WTC11 (cell line): Measurements from ENCODE around the gene LRRN4. TPM values are rescaled to one million over a fixed set of nuclear protein-coding genes. Genes with fewer than 3 reads are reported as not detected.

Source experiments
- ATAC-seq: fragments of 200-7000 bp; cut with Tn5 transposase; 2 replicates; pipeline ENCODE4 v1.10.0; 2021; ENCODE audit warnings: mild to moderate bottlenecking, moderate library complexity
- CTCF ChIA-PET: fragments of 300-600 bp; sonication (Branson Sonifier 250); formaldehyde crosslinking; loops from one replicate; lab custom pipeline; 2021; ENCODE audit warnings: antibody characterized with exemption; lab: Charles Lee
- POLR2A ChIA-PET: fragments of 350-600 bp; sonication (Branson Sonifier 250); formaldehyde crosslinking; loops from one replicate; lab custom pipeline; 2021; ENCODE audit warnings: antibody characterized with exemption; lab: Charles Lee
- DNase-seq: peaks from one replicate; pipeline ENCODE4 v3.0.0; 2021; ENCODE audit warnings: low spot score
- H3K27ac Mint-ChIP-seq: 2 replicates; pipeline ENCODE4 v1.8.0; 2021; ENCODE audit warnings: mixed read lengths
- H3K27me3 Mint-ChIP-seq: 2 replicates; pipeline ENCODE4 v1.8.0; 2021; ENCODE audit warnings: low read depth, mild to moderate bottlenecking, moderate library complexity, mixed read lengths
- H3K36me3 Mint-ChIP-seq: 2 replicates; pipeline ENCODE4 v1.8.0; 2021; ENCODE audit warnings: mixed read lengths
- H3K4me1 Mint-ChIP-seq: 2 replicates; pipeline ENCODE4 v1.8.0; 2022; ENCODE audit warnings: mixed read lengths
- H3K4me3 Mint-ChIP-seq: 2 replicates; pipeline ENCODE4 v1.8.0; 2021; ENCODE audit warnings: mild to moderate bottlenecking, moderate library complexity, mixed read lengths
- H3K9me3 Mint-ChIP-seq: 2 replicates; pipeline ENCODE4 v1.8.0; 2021; ENCODE audit warnings: mixed read lengths
- AFF4 ChIP-seq: sonication (generic); formaldehyde crosslinking; IDR thresholded peaks from 2 replicates; pipeline ENCODE4 v1.8.1; 2023; ENCODE audit warnings: mild to moderate bottlenecking, missing genetic modification reagents, borderline replicate concordance
- ATF2 ChIP-seq: sonication (generic); formaldehyde crosslinking; IDR thresholded peaks from 2 replicates; pipeline ENCODE4 v1.8.1; 2022; ENCODE audit warnings: low read depth, missing genetic modification reagents, borderline replicate concordance
- CBFB ChIP-seq: sonication (generic); formaldehyde crosslinking; IDR thresholded peaks from 2 replicates; pipeline ENCODE4 v1.8.1; 2022; ENCODE audit warnings: mild to moderate bottlenecking, low read depth, missing genetic modification reagents
- CTCF ChIP-seq: fragments of 200-600 bp; IDR thresholded peaks from 2 replicates; pipeline ENCODE4 v1.8.0; 2022; ENCODE audit warnings: antibody characterized with exemption
- EMX1 ChIP-seq: fragments of 250-450 bp; sonication (Bioruptor Pico); IDR thresholded peaks from 2 replicates; pipeline ENCODE4 v1.8.0; 2021; ENCODE audit warnings: mild to moderate bottlenecking
- IRF2 ChIP-seq: sonication (generic); formaldehyde crosslinking; IDR thresholded peaks from 2 replicates; pipeline ENCODE4 v1.8.0; 2022; ENCODE audit warnings: low read depth, missing genetic modification reagents, borderline replicate concordance
- JUN ChIP-seq: sonication (generic); formaldehyde crosslinking; IDR thresholded peaks from 2 replicates; pipeline ENCODE4 v1.8.0; 2023; ENCODE audit warnings: mild to moderate bottlenecking, missing genetic modification reagents
- MAX ChIP-seq: sonication (generic); formaldehyde crosslinking; IDR thresholded peaks from 2 replicates; pipeline ENCODE4 v1.8.0; 2022; ENCODE audit warnings: mild to moderate bottlenecking, missing genetic modification reagents
- MXD4 ChIP-seq: fragments of 250-450 bp; sonication (Bioruptor Pico); IDR thresholded peaks from 2 replicates; pipeline ENCODE4 v1.8.0; 2021; ENCODE audit warnings: mild to moderate bottlenecking, moderate library complexity, borderline replicate concordance
- NFYB ChIP-seq: sonication (generic); formaldehyde crosslinking; conservative IDR thresholded peaks from 2 replicates; pipeline ENCODE4 v1.8.0; 2022; ENCODE audit warnings: low read depth, missing genetic modification reagents
- RELA ChIP-seq: sonication (generic); formaldehyde crosslinking; IDR thresholded peaks from 2 replicates; pipeline ENCODE4 v1.8.1; 2022; ENCODE audit warnings: missing genetic modification reagents, mild to moderate bottlenecking, borderline replicate concordance
- SOX15 ChIP-seq: fragments of 250-450 bp; sonication (Bioruptor Pico); IDR thresholded peaks from 2 replicates; pipeline ENCODE4 v1.9.0; 2021; ENCODE audit warnings: mild to moderate bottlenecking
- STAT6 ChIP-seq: sonication (generic); formaldehyde crosslinking; conservative IDR thresholded peaks from 2 replicates; pipeline ENCODE4 v1.8.1; 2023; ENCODE audit warnings: mild to moderate bottlenecking, low read depth, missing genetic modification reagents, moderate library complexity
- ZBTB43 ChIP-seq: sonication (generic); formaldehyde crosslinking; IDR thresholded peaks from 2 replicates; pipeline ENCODE4 v1.8.1; 2023; ENCODE audit warnings: mild to moderate bottlenecking, missing genetic modification reagents
- ZNF263 ChIP-seq: sonication (generic); formaldehyde crosslinking; IDR thresholded peaks from 2 replicates; pipeline ENCODE4 v1.8.1; 2022; ENCODE audit warnings: low read depth, mild to moderate bottlenecking, moderate library complexity, missing genetic modification reagents
- ZNF423 ChIP-seq: fragments of 250-450 bp; sonication (Bioruptor Pico); IDR thresholded peaks from 2 replicates; pipeline ENCODE4 v2.1.2; 2022; ENCODE audit warnings: mild to moderate bottlenecking, moderate library complexity
- total RNA-seq: library from RNA; stranded (reverse); gene quantifications from 3 replicates; pipeline ENCODE4 v1.2.3, GENCODE V29; 2021

LRRN4 gene
- total RNA-seq, 1 experiment from 2014 or later = 0.48 TPM

- no peak overlapping the region for H3K27ac Mint-ChIP-seq
- H3K4me3 Mint-ChIP-seq = no peak overlapping the region
- TF ChIP-seq RELA (0 out of 2 replicates have a peak, but pooled peaks have one; percentile 2), MXD4 (CRISPR knock-in tag) (no peak), AFF4 (CRISPR knock-in tag) (no peak), MAX (CRISPR knock-in tag) (no peak), ZNF263 (CRISPR knock-in tag) (no peak), IRF2 (no peak)
- H3K27me3 Mint-ChIP-seq = no peaks in the 10 kb centered on the region
- peak; percentile 11; the same call in 1 of the 2 replicates for ATAC-seq
- CTCF ChIA-PET = no interaction called here
- peaks cover 4% of the 10 kb centered on the region; the same call in 1 of the 2 replicates for H3K4me1 Mint-ChIP-seq
- H3K36me3 Mint-ChIP-seq = peaks cover 21% of the 10 kb centered on the region
- POLR2A ChIA-PET = interaction anchor here (0.5 to 1.0 kb wide), 3 partner anchors 12 to 28 kb away, joined by 3 to 4 read pairs (median 3); partner anchors contain the start of gene LRRN4
- no peaks in the 10 kb centered on the region for H3K9me3 Mint-ChIP-seq
- no peak for DNase-seq
These were observed 12.7 kb downstream of the LRRN4 start for GRCh38 chr20:6040958-6041807.

GRCh38 chr20:6040540-6040939, 13.3 kb downstream of the LRRN4 start:
- H3K27me3 Mint-ChIP-seq = no peaks in the 10 kb centered on the region
- H3K4me1 Mint-ChIP-seq = peaks cover 4% of the 10 kb centered on the region; the same call in 1 of the 2 replicates
- H3K9me3 Mint-ChIP-seq = no peaks in the 10 kb centered on the region
- 0 out of 2 replicates have a peak overlapping the region, but pooled peaks have one; percentile 4 for H3K27ac Mint-ChIP-seq
- H3K36me3 Mint-ChIP-seq = peaks cover 22% of the 10 kb centered on the region
- no peak for TF ChIP-seq JUN
- no peak for TF ChIP-seq ZNF423 (CRISPR knock-in tag)
- no peak for TF ChIP-seq CBFB
- no peak for TF ChIP-seq STAT6 (CRISPR knock-in tag)
- no peak for TF ChIP-seq MXD4 (CRISPR knock-in tag)
- no peak for TF ChIP-seq ZBTB43 (CRISPR knock-in tag)
- no peak for TF ChIP-seq ZNF263 (CRISPR knock-in tag)
- TF ChIP-seq EMX1 (CRISPR knock-in tag) = no peak
- TF ChIP-seq SOX15 (CRISPR knock-in tag) = no peak
- TF ChIP-seq AFF4 (CRISPR knock-in tag) = no peak
- TF ChIP-seq CTCF = no peak
- no peak for TF ChIP-seq NFYB
- TF ChIP-seq ATF2 (CRISPR knock-in tag) = no peak
- TF ChIP-seq, all 79 proteins: peak for 0
- no peak for ATAC-seq
- POLR2A ChIA-PET = interaction anchor here (0.5 to 0.9 kb wide), 2 partner anchors 18 to 27 kb away, joined by 3 to 4 read pairs; no protein-coding TSS in a partner anchor
- no peak for DNase-seq
- H3K4me3 Mint-ChIP-seq = no peak overlapping the region
- CTCF ChIA-PET = interaction anchor here (0.5 kb wide), 1 partner anchor 464 kb away, joined by 3 read pairs; no protein-coding TSS in a partner anchor
